A172 (cell line): ENCODE measurements around the gene NCOA4. TPM values are rescaled to one million over a fixed set of nuclear protein-coding genes. Genes with fewer than 3 reads are reported as not detected.
"Not testable (repeated sequence)": the region's sequence is repeated elsewhere in the genome, so short reads cannot be mapped to it uniquely, and the experiment has no call there.

Experiments used
- DNase-seq: peaks from one replicate; pipeline ENCODE4 v3.0.0-alpha.2; 2015; ENCODE audit warnings: low spot score
- total RNA-seq: library from RNA; depleted of rRNA; stranded (reverse); fragments of >200 nt; shearing (Covaris generic); gene quantifications from 2 replicates; pipeline ENCODE4 v1.2.3, GENCODE V29; 2014

Gene NCOA4
- total RNA-seq, 1 experiment from 2014 or later: 182 TPM

DNA sequence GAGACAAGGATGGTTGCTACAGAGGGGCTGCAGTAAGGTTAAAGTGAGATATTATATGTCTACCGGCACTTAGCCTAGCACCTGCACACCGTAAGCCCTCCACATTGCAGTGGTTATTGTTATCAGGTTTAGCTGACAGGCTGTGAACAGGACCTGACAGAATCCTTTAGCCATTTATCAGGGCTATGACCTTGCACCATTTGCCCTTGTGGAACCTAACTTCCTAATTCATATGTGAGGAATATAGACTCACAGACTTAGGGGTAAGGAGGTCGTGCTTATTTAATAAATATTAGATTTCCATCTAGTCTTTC is 10.1 kb downstream of the NCOA4 start:
- DNase-seq: no peak

DNA sequence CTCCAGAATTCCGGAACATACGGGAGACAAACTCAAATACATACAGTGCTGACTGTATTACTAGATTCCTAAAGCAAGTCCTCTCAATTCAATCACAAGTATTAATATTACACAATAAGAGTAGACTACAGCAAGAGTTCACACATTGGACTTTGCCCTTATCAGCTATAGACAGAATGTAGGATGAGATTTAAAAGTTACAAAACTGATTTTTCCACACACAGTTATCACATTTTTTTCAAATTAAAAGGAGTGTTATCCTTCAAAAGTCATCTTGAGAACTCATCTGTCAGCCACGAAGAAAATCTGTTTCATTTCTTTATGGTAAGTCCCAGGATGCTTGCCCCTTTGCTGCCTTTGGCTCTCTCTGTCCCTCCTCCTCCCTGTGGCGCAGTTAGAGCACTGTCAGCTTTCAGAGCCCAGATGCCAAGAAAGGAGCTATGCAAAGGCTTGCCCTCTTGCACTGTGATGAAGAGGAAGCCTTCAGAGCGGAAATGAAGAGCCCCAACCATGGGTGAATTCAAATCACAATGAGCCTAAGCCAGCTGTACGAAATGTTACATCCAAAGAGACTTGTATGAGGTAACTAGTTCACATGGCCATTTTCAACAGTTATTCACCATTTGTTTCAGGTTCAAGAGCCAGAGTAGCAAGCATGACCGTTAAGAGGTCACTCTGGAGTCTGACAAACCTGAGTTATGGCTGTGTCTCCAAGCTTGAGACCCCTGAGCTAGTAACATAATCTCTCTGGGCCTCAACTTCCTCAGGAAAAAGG is 10.7 kb downstream of the NCOA4 start:
- DNase-seq: no peak

DNA sequence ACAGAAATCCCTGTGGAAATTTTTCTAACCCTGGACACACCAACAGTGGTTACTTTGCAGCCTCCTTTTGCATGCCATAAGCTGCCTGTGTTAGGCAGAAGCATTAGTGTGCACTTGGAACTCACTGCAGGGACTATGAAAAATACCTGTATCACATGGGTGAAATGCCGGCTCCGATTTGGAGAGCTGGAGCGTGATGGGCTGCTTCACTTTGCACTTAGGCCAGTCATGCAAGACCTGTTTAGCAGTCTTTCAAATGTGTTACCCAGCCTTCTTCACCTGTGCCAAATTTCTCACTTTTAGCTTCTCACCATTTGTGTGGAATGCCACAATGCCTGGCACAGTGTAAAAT is 11.3 kb downstream of the NCOA4 start:
- no peak for DNase-seq

- DNase-seq: no peak
Measured at GRCh38 chr10:46018453-46019176, 11.8 kb downstream of the NCOA4 start.

DNA sequence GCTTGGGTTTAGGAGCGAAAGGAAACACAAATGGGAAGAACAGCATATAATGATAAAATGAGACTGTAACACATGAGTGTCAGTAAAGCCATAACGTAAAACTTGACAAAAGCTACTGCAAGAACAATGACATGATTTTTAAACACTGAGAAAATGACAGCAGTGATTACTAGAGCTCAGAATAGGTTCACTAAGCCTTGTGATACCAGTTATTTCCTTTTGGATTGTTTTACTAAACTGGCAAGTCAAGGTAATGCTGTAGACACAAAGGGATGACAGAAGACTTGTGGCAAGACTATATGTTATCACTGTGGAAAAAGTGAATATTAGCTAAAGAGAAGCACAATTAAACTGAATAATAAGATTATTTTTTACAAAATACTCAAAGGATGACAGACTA is 12.7 kb downstream of the NCOA4 start:
- DNase-seq: no peak

- DNase-seq: no peak
Measured at GRCh38 chr10:46016811-46017210, 13.6 kb downstream of the NCOA4 start.

DNA sequence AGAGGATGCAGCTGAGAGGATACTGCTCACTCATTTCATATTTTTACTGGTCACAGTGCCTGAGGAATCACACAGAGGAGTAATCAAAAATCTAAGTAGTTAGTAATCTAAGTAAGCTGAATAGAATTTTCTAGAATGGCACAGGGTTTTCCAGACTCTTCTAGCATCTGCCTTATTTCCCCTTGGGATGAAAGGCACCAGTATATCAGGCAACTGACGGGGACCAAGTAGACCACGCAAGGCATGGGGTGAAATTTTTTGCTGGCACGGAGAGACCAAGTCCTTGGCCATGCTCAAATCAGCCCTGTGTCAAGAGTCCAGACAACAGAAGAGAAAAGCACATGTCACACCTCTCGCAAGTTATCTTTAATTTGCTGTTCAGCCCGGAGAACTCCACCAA is 14.2 kb downstream of the NCOA4 start:
- DNase-seq: no peak

DNA sequence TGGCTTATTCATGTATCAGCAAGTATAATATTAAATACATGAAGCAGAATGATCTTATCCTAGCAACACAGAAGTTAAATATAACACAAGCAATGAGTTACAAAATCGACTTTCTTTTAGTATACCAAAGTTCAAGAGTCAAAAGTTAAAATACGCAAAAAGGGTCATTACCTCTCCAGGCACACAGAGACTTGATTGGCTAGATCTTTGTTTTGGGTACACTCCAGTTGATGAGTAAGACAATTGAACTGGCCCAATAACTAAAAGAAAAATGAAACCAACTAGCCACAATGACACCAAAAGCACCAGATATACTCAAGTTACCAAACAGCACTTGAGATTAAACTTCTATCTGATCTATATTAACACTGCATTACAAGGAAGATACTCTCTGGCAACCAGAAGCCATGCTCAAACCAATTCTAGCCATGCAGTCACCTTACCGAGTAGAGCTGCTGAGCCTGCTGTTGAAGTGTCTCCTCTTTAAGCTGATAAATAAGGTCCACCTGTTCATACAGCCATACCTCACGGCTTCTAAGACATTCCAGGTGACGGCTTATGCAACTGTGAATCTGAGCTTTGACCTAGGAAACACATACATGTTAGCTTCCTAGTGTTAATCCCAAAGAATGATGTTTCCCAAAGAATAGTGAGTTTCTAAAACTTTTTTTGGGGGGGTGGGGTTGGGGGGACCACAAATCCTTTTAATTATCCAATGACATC is 15.6 kb downstream of the NCOA4 start:
- no peak for DNase-seq

GRCh38 chr10:46014206-46014605 is 16.2 kb downstream of the NCOA4 start:
- no peak for DNase-seq

- DNase-seq: no peak
Measured at GRCh38 chr10:46012746-46013145, 17.7 kb downstream of the NCOA4 start.

- peak; percentile 76 for DNase-seq
Measured at GRCh38 chr10:46006219-46006618, 24.2 kb downstream of the NCOA4 start.

DNA sequence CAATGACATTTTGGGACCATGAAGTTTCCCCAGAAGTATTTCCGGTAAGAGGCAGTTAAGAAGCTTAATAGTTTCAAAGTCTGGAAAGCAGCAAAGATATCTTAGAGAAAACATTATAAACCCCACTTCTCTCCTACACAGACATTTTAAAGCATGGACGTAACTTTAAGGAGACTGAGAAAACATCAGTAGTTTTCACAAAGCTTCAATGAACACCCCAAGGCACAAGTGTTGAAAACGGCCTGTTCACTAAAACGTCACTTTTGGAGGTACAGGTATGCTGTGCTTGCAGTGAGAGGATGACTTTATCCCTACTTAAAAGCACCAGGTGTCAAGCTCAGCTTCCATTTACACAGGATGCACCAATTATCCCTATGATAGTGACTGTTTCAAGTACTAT is 25.0 kb downstream of the NCOA4 start:
- no peak for DNase-seq

GRCh38 chr10:46004963-46005362 is 25.5 kb downstream of the NCOA4 start:
- no peak for DNase-seq

DNA sequence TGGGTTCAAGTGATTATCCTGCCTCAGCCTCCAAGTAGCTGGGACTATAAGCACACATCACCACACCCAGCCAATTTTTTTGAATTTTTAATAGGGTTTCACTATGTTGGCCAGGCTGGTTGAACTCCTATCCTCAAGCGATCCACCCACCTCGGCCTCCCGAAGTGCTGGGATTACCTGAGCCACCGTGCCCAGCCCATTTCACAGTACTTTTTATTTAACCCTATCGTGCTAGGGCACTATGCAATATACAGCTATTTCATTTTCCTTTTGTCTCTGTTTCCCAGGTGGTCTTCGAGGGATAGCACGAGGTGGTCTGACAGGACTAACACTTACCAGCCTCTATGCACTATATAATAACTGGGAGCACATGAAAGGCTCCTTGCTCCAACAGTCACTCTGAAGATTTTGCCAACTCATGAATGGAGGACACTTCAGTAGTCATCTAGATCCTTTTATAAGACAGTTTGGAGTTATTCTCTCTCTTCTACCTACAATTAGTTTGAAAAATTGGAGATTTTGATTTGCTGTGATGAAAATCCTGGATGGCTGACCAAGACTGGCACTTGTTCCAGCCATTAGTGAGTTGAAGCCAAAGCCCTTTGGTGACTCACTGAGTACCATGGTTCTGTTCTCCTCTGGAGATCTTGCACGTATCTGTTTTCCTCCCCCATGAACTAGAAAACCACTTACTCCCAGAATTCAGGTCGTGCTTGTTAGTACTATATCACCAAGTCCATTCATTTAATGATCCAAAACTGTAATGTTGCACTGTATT is 27.3 kb downstream of the NCOA4 start:
- DNase-seq: no peak

- DNase-seq: not testable (repeated sequence)
Measured at GRCh38 chr10:46002189-46002687, 28.2 kb downstream of the NCOA4 start.

GRCh38 chr10:46001187-46001756 is 29.2 kb downstream of the NCOA4 start:
- DNase-seq: no peak

GRCh38 chr10:46000538-46000937 is 29.9 kb downstream of the NCOA4 start:
- no peak for DNase-seq

- DNase-seq: not testable (repeated sequence)
Measured at GRCh38 chr10:45999955-46000354, 30.5 kb downstream of the NCOA4 start.

GRCh38 chr10:45997994-45998763 is 32.2 kb downstream of the NCOA4 start:
- no peak for DNase-seq

DNA sequence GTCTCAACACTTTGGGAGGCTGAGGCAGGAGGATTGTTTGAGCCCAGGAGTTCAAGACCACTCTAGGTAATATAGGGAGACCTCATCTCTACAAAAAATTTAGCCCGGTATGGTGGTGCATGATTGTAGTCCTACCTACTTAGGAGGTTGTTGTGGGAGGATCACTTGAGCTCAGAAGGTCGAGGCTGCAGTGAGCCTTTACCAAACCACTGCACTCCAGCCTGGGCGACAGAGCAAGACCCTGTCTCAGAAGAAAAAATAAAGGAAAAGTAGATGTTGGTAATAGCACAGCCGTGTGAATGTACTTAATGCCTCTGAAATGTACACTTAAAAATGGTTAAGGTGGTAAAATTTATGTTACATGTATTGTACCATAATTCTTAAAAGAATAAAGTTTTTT is 32.9 kb downstream of the NCOA4 start:
- DNase-seq: no peak

DNA sequence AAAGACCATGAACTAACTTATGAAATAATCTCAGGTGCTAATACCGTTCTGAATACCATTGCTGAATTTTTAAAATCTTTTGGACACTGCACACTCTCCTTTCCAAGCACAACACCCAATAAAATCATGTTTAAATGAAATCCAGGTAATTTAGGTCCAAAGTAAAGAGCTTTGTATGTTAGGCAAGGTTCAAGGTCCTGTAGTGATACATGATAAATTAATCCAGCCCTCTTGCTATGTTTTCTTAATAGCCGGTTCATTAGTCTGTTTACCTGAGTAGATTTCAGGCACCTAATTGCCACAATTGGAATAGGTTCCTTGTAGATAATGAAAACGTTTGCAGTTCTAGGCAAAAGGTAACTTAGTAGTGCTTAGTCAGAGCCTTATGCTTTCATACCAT is 44.8 kb downstream of the NCOA4 start:
- DNase-seq: not testable (repeated sequence)
